Retinal pigment epithelial cell (primary cell): Measurements from ENCODE around the gene ISYNA1.

Experiments used
- DNase-seq: peaks from one replicate; pipeline ENCODE4 v3.0.0-alpha.2; 2010; ENCODE audit warnings: low read depth
- H3K4me3 ChIP-seq: 2 replicates; pipeline ENCODE4 v1.5.1; 2011; ENCODE audit warnings: mild to moderate bottlenecking, low read length, control low read depth, moderate library complexity
- TF ChIP-seq, protein P1 (sequence below): conservative IDR thresholded peaks from 2 replicates; pipeline ENCODE4 v1.5.1; 2011; ENCODE audit warnings: low read depth, low read length, control low read depth, inconsistent platforms

Gene ISYNA1

GRCh38 chr19:18437491-18438330 lies at the start of gene ISYNA1:
Gene ISYNA1 (minus strand): TSS chr19:18438133. CDS start chr19:18437979, 154 bp downstream.
- DNase-seq = no peak
- H3K4me3 ChIP-seq = peak within 1 kb of the TSS; percentile 67
- TF ChIP-seq, protein P1, sequence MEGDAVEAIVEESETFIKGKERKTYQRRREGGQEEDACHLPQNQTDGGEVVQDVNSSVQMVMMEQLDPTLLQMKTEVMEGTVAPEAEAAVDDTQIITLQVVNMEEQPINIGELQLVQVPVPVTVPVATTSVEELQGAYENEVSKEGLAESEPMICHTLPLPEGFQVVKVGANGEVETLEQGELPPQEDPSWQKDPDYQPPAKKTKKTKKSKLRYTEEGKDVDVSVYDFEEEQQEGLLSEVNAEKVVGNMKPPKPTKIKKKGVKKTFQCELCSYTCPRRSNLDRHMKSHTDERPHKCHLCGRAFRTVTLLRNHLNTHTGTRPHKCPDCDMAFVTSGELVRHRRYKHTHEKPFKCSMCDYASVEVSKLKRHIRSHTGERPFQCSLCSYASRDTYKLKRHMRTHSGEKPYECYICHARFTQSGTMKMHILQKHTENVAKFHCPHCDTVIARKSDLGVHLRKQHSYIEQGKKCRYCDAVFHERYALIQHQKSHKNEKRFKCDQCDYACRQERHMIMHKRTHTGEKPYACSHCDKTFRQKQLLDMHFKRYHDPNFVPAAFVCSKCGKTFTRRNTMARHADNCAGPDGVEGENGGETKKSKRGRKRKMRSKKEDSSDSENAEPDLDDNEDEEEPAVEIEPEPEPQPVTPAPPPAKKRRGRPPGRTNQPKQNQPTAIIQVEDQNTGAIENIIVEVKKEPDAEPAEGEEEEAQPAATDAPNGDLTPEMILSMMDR = no peak

DNA sequence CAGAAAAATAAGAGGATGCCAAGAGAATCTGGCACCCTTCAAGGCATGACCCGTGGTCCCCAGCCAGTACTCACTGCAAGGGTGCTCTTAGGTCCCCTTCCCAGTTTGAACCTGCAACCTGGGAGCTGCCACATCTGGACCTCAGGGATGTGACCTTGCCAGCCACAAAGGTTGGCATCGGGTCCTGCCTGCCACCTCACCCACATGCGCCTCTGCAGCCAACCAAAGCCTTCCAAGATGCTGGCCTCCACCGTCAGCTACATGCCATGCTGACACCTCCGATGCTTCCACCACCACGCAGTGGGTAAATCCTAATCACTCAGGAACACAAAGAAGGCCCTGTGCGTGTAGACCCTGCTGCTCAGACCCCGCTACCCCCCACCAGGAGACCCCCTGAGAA lies 48.8 kb upstream of the ISYNA1 start:
- DNase-seq = no peak
- TF ChIP-seq, protein P1 = no peak
- H3K4me3 ChIP-seq = no peak overlapping the region

DNA sequence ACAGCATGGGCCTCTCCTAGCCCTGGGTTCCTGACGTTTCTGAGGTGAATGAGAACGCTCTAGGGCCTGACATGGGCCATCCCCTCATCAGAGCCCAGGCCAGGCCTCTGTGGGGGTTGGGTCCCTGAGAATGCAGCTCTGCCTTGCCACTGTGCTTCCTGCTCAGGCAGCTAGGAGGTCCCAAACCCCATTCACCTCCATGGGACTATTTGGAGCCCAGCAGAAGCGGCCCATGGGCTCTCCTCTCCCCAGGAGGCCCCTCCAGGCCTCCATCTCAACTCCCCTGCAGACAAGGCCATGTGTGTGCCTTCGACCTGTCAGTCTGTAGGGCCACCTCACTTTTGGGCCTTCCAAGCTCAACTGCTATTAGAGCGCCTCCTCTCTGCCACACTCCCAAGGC lies 47.1 kb upstream of the ISYNA1 start:
- no peak for DNase-seq
- TF ChIP-seq, protein P1 = no peak
- no peak overlapping the region for H3K4me3 ChIP-seq

DNA sequence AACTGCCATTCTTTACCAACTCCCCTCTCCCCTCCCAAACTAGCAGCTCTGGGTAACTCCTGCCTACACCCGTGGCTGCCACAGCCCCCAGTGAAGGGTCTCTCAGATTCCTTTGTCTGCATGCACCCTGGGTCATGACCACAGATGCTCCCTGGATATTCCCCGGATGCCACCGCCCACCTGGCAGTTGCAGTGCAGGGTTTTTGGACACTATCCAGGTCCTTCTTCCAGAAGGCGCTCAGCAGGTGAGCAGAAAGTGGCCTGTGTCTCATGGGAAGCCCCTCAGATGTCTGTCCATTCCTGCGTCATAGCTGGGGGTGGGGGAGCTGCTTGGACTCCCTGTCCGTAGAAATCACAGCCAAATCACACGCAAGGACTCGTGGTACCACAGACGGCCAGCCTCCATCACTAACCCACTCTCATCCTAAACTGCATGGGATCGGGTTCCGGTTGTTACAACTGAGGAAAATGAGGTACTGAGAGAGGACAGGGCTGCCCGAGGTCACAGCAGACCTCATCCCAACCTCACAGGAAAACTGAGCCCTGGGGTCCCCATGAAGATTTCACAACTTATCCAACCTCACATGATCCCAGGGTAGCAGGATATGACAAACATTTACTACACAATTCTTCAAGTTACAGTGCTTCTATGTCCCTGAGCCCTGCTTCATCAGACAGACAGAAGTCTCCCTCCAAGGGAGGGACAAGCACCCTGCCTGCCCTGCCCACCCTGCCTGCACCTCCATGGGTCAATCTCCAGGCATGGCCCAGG lies 45.4 kb upstream of the ISYNA1 start:
- no peak overlapping the region for H3K4me3 ChIP-seq
- TF ChIP-seq, protein P1 = no peak
- DNase-seq = no peak

GRCh38 chr19:18481505-18482222 lies 43.7 kb upstream of the ISYNA1 start:
- TF ChIP-seq, protein P1 = no peak
- H3K4me3 ChIP-seq = no peak overlapping the region
- no peak for DNase-seq

DNA sequence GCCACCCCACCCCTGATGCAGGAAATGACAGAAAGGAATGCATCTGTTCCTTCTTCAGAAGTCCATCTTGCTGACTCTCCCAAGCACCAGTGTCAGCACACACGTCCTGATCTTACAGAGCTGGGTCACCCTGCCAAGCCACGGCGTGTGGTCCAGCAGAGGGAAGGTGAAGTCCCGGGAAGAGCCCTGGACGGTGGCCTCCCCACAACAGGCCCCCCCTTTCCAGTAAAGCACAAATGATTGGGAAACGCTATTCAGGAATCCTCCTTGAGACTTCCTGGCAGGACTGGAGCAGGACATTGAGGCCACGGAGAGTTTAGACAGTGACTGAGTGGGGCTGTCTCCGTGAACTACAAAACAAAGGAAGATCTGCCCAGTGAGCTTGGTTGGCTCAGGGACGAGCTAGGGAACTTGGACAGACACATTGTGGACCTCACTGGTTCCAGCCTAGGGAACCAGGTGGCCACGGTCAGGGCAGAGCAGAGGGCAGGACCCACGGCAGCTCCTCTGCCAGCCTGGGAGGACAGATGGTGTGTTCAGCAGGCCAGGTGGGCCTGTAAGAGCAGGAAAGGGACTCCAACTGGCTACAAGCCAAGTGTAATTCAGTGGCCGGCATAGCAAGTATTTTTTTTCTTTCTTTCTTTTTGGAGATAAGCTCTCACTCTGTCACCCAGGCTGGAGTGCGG lies 42.2 kb upstream of the ISYNA1 start:
- no peak overlapping the region for H3K4me3 ChIP-seq
- TF ChIP-seq, protein P1 = no peak
- DNase-seq = no peak
